ENCODE results near the gene ZFX. TPM values are rescaled to one million over a fixed set of nuclear protein-coding genes. Genes with fewer than 3 reads are reported as not detected.
A peak's percentile ranks its signal among the peaks of the same experiment; 100 is the strongest.

Gene ZFX
- total RNA-seq, 1 experiment from 2014 or later, result 17.7 TPM

DNA sequence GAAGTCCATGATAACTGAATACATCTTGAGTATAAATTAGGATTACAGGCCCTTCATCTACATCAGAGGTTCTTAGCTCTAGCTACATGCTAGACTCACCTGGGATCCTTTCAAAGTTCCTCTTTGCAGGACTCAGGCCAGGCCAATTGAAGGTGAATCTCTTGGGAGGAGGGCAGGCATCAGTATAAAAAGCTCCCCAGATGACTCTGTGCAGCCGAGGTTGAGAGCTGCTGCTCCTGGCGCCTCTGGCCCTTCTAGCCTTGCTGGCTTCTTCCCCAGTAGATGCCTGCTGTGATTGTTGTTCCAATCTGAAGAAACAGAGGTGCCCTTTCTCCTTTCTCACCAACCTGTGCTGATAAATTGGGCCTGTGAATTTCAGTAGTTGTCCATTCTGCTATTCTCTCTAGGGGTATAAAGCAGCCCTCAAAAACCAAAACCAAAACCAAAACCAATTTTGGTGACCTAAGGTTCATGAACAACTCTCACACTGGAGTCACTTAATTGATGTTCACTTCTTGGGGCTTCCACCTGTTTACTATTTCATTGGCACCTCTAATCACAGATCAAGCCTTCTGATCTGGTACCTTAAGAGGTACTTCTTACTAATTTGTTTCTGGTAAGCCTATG, 85.7 kb downstream of the ZFX start:
- no peak for DNase-seq (ENCODE audit: low read depth)

- DNase-seq (ENCODE audit: low read depth), result peak; percentile 30
These were observed 92.5 kb downstream of the ZFX start for GRCh38 chrX:24241822-24242648.

- DNase-seq (ENCODE audit: low read depth), result no peak
These were observed 93.2 kb downstream of the ZFX start for GRCh38 chrX:24242649-24243175.

DNA sequence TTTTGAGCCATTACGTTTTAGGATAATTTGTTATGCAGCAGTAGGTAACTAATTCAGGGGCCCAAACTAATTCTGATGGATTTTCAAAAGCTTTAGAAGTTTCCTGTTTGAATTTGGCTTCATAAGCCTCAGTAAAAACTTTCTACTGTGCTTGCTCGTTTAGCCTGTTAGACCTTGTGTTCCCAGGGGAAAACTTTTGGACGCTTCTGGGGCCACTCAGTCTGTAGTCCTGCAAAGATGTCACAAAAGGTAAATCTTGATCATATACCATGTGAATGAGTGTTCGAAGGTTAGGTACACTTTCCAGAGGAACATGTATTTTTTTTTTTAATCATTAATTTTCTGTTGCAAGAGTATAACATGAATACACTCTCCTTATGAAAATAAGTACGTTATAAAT, 93.7 kb downstream of the ZFX start:
- no peak for DNase-seq (ENCODE audit: low read depth)

DNA sequence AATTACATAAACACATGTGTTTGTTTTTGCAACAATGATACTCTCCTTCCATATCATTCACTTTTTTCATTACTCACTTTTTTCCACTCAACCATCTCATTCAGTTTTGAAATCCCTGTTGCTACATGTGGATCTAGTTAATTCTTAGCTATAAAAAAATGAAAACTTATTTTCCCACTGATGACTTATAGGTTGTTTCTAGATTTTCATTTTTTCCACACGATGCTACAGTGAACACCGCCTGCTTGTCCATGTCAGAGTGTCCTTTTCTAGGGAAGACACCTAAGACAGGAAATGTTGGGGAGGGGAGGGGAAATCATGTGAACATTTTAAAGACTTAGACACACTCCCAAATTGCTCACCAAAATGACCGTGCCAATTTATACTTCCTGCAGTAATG, 94.2 kb downstream of the ZFX start:
- no peak for DNase-seq (ENCODE audit: low read depth)

DNA sequence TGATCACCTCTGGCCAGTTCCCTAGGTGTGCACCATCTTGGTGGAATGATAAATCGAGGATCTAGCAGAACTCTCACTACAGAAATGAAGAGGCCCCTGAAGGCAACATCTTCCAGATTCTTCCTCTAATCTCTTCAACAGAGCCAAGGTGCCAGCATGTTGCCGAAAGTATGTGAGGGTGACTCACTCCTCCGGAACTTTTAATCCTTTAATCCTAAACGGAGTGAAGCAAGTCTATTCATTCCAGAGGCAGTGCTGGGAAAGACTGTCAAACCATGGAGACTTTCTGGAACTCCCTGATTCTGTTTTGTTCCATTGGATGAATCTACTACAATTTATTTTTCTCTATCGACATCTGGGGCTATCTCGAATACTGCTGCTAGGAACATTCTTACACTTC, 95.7 kb downstream of the ZFX start:
- peak; percentile 68 for DNase-seq (ENCODE audit: low read depth)

GRCh38 chrX:24248042-24248441, 98.5 kb downstream of the ZFX start:
- no peak for DNase-seq (ENCODE audit: low read depth)

DNA sequence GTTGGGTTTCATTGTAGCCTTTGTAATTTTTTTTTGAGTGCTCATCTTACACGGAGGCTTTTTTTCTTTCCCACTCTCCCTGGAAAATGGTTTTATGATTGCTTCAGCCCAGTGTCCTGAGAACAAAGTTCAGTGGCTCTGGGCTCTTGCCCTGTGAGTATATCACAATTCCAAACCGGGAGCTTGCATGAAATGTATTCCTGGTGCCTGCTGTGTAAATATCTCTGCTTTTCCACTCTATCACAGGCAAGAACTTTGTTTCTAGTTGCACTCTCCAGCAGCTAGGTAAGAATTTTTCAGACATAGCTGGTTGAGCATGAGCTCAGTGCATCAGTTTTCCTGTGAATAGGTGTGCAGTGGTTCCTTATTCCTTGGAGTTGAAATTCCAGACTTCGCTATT, 103.5 kb downstream of the ZFX start:
- DNase-seq (ENCODE audit: low read depth), result no peak

DNA sequence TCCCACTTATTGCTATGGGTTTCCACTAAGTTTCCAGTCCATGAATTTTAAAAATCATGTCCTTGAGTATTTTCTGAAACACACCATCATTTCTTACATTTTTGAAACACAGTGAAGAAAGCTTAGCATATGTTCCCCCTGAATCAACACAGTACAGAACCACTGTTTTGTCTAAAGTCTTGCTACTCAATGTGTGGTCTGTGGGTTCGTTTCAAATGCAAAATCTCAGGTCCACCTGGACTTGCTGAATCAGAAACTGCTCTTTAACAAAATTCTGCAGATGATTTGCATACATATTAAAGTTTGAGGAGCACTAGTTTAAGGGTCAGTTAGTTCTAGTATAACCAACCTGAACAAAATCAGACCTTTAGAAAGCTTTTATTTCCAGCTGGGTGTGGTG, 103.9 kb downstream of the ZFX start:
- DNase-seq (ENCODE audit: low read depth), result no peak

DNA sequence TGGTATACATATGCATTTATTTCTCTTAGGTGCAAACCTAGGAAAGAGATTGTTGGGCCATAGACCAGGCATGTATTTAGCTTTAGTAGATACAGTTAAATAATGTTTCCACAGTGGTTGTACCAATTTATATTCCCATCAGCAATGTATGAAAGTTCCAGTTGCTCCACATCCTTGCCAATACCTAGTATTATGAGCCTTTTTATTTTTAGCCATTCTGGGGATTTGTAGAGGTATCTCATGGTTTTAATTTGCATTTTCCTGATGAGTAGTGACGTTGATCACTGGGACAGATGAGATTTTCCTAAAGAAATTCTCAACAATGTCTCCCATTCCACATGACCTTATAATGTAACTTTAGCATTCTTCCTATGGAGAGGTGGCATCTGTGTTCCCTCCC, 107.5 kb downstream of the ZFX start:
- DNase-seq (ENCODE audit: low read depth), result no peak

GRCh38 chrX:24259544-24260240, 110.2 kb downstream of the ZFX start:
- peak; percentile 36 for DNase-seq (ENCODE audit: low read depth)

GRCh38 chrX:24260842-24261550, 111.5 kb downstream of the ZFX start:
- peak; percentile 53 for DNase-seq (ENCODE audit: low read depth)

DNA sequence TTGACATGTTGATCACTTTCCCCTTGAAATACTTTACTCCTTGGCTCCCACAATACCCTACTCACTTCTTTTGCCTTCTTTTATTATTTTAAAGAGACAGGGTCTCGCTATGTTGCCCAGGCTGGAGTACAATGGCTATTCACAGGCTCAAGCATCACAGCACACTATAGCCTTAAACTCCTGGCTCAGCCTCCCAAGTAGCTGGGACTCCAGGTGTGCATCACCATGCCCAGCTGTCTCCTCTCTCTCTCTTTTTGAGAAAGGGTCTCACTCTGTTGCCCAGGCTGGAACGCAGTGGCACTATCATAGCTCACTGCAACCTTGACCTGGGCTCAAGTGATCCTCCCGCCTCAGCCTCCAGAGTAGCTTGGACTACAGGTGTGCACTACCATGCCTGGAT, 112.8 kb downstream of the ZFX start:
- no peak for DNase-seq (ENCODE audit: low read depth)

DNA sequence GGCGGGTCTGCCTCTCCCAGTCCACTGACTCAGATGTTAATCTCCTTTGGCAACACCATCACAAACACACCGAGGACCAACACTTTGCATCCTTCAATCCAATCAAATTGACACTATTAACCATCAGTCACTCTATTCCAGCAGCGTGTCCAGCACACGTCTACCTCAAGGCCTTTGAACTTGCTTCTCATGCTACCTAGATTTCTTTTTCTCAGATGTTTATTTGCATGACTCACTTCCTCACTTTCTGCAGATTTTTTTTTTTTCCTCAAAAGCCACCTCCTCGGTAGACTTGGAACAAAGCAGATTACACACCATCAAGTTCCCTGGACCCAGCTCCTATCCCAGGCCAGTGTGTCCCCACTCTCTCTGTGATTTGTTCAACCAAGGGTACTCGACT, 114.9 kb downstream of the ZFX start:
- DNase-seq (ENCODE audit: low read depth), result peak; percentile 72

Small RNAs within 50 kb of the gene (small RNA-seq; reads per million reads assigned to genes)
- gene RF00263, result not detected

Other genes with a start within 250 kb of the ZFX start
- gene APOO, start 241.8 kb upstream of the ZFX start, total RNA-seq (2014; rRNA removed; shearing (Covaris generic)), result 20.7 and 27.7 TPM in 2 replicates
- 0.07 TPM in 1 of 2 replicates, not detected in the other for gene CXorf58, start 241.7 kb upstream of the ZFX start, total RNA-seq (2014; rRNA removed; shearing (Covaris generic))
- 8.4 and 8.5 TPM in 2 replicates for gene KLHL15, start 122.5 kb upstream of the ZFX start, total RNA-seq (2014; rRNA removed; shearing (Covaris generic))
- 186 and 212 TPM in 2 replicates for gene EIF2S3, start 94.8 kb upstream of the ZFX start, total RNA-seq (2014; rRNA removed; shearing (Covaris generic))
- not detected in 2 replicates for gene SUPT20HL2, start 164.3 kb downstream of the ZFX start, total RNA-seq (2014; rRNA removed; shearing (Covaris generic))
- gene SUPT20HL1, start 210.9 kb downstream of the ZFX start, total RNA-seq (2014; rRNA removed; shearing (Covaris generic)), result not detected in 2 replicates

All from HT1080 (cell line).